Kidney (tissue), 22 donors: ENCODE results near the gene AP2B1. TPM values are rescaled to one million over a fixed set of nuclear protein-coding genes. Genes with fewer than 3 reads are reported as not detected.
A peak's percentile ranks its signal among the peaks of the same experiment; 100 is the strongest.

Experiments
- DNase-seq, 5 donors: peaks; one replicate each; pipeline ENCODE4 v3.0.0-alpha.2; 2013 to 2020
- FAIRE-seq: peaks from 2 replicates; lab custom pipeline; 2012; peaks lifted over from hg19 to GRCh38; lab: Jason Lieb, UNC
- H3K27ac ChIP-seq, 2 donors: one replicate each; pipeline ENCODE4 v1.7.0; 2013; ENCODE audit warnings: low read depth in 2 of 2, low read length in 2 of 2, inconsistent platforms in 1 of 2
- H3K27me3 ChIP-seq: one replicate; pipeline ENCODE4 v1.7.1; 2013; ENCODE audit warnings: low read length, inconsistent platforms; ENCODE audit not compliant: control insufficient read depth, insufficient read depth
- H3K36me3 ChIP-seq, 3 donors: one replicate each; pipeline versions ENCODE4 v1.7.0 to v1.7.1; 2013; ENCODE audit warnings: low read length in 3 of 3, control low read depth in 1 of 3, inconsistent platforms in 1 of 3; ENCODE audit not compliant: insufficient read depth in 3 of 3, control insufficient read depth in 2 of 3
- H3K4me1 ChIP-seq, 3 donors: one replicate each; pipeline versions ENCODE4 v1.7.0 to v1.7.1; 2013; ENCODE audit warnings: low read length in 3 of 3, inconsistent platforms in 1 of 3, low read depth in 1 of 3; ENCODE audit not compliant: control insufficient read depth in 2 of 3, insufficient read depth in 2 of 3
- H3K4me3 ChIP-seq, 3 donors: one replicate each; pipeline versions ENCODE4 v1.7.0 to v1.8.1; 2013; ENCODE audit warnings: low read length in 3 of 3, control low read depth in 1 of 3, inconsistent platforms in 1 of 3
- H3K9ac ChIP-seq, 3 donors: one replicate each; pipeline versions ENCODE4 v1.7.0 to v1.7.1; 2013; ENCODE audit warnings: low read length in 3 of 3, control low read depth in 1 of 3, inconsistent platforms in 1 of 3
- H3K9me3 ChIP-seq, 3 donors: one replicate each; pipeline versions ENCODE4 v1.7.0 to v1.7.1; 2013; ENCODE audit warnings: low read length in 3 of 3, control low read depth in 1 of 3, inconsistent platforms in 1 of 3; ENCODE audit not compliant: control insufficient read depth in 2 of 3, insufficient read depth in 1 of 3
- CTCF ChIP-seq: IDR thresholded peaks from 3 replicates; pipeline ENCODE4 v1.5.1; 2012; ENCODE audit warnings: mild to moderate bottlenecking, moderate library complexity, borderline replicate concordance; ENCODE audit not compliant: insufficient read depth; ENCODE audit errors: extremely low read depth
- intact Hi-C: fragments of 100-400 bp; cut with DNase I; formaldehyde crosslinking; loops from one replicate; pipeline ENCODE4 v1.11.1; 2022
- long read RNA-seq, 10 donors: library from polyadenylated mRNA in 1 of 10; unstranded in 1 of 10; transcript quantifications; one replicate each; pipeline ENCODE4 v2.0.0 and lab custom pipeline, GENCODE V29; 2021 to 2026
- polyA plus RNA-seq: library from polyadenylated mRNA; stranded (reverse); fragments of 350-450 nt; fragmentation: Illumina TruSeq; extraction: RNeasy Lipid Tissue Mini Kit (QIAGEN cat#74804); gene quantifications from one replicate; pipeline ENCODE4 v1.2.3, GENCODE V29; 2014; ENCODE audit warnings: low read depth, low replicate concordance; ENCODE audit not compliant: insufficient read depth
- total RNA-seq: library from RNA; stranded (reverse); fragmentation: NEBNext Ultra II Directional; extraction: Animal tissue kit (Norgen Biotek cat#: 25700); gene quantifications from one replicate; pipeline ENCODE4 v1.2.1, GENCODE V29; 2021
- donor health status: control.
- donor health status: control.
- donor health status: control.
- donor health status: control.
- donor health status: control.
- donor health status: DM: yes; HTN: yes; CAD: no.
- donor health status: Normal renal cell carcinoma (clear cell type).

AP2B1 gene
- total RNA-seq, result 242 TPM
- 74.0 TPM for polyA plus RNA-seq
- long read RNA-seq, donor 1, full-length matches to known transcripts, result 2 of 12 reads
- long read RNA-seq, donor 1, partial matches to known transcripts, result 10 of 12 reads
- long read RNA-seq, donor 1, other reads (novel, unspliced or antisense), result 0 of 12 reads
- long read RNA-seq, donor 2, full-length matches to known transcripts, result 2 of 8 reads
- long read RNA-seq, donor 2, partial matches to known transcripts, result 6 of 8 reads
- long read RNA-seq, donor 2, other reads (novel, unspliced or antisense), result 0 of 8 reads
- long read RNA-seq, donor 3, full-length matches to known transcripts, result 6 of 66 reads
- long read RNA-seq, donor 3, partial matches to known transcripts, result 60 of 66 reads
- long read RNA-seq, donor 3, other reads (novel, unspliced or antisense), result 0 of 66 reads
- long read RNA-seq, donor 4, partial matches to known transcripts, result 0 of 4 reads
- long read RNA-seq, donor 4, other reads (novel, unspliced or antisense), result 0 of 4 reads
- long read RNA-seq, donor 5, full-length matches to known transcripts, result 1 of 1 reads
- long read RNA-seq, donor 5, partial matches to known transcripts, result 0 of 1 reads
- long read RNA-seq, donor 5, other reads (novel, unspliced or antisense), result 0 of 1 reads
- long read RNA-seq, donor 6, full-length matches to known transcripts, result 2 of 2 reads
- long read RNA-seq, donor 6, partial matches to known transcripts, result 0 of 2 reads
- long read RNA-seq, donor 6, other reads (novel, unspliced or antisense), result 0 of 2 reads
- long read RNA-seq, donor 7, full-length matches to known transcripts, result 10 of 40 reads
- long read RNA-seq, donor 7, partial matches to known transcripts, result 18 of 40 reads
- long read RNA-seq, donor 7, other reads (novel, unspliced or antisense), result 12 of 40 reads
- long read RNA-seq, donor 8, full-length matches to known transcripts, result 6 of 6 reads
- long read RNA-seq, donor 8, partial matches to known transcripts, result 0 of 6 reads
- long read RNA-seq, donor 8, other reads (novel, unspliced or antisense), result 0 of 6 reads
- long read RNA-seq, donor 9, partial matches to known transcripts, result 18 of 18 reads
- long read RNA-seq, donor 9, other reads (novel, unspliced or antisense), result 0 of 18 reads
- long read RNA-seq, donor 10, full-length matches to known transcripts, result 5 of 46 reads
- long read RNA-seq, donor 10, partial matches to known transcripts, result 41 of 46 reads
- long read RNA-seq, donor 10, other reads (novel, unspliced or antisense), result 0 of 46 reads

GRCh38 chr17:35587074-35587961 is at the start of gene AP2B1:
Gene AP2B1 (plus strand): TSS chr17:35587322. CDS start chr17:35594031, 6,709 bp downstream.
- no peak for TF ChIP-seq CTCF
- no peaks in the 10 kb centered on the region for H3K9me3 ChIP-seq
- peak within 1 kb of the TSS; percentile 98 to 99 (median 98) for H3K4me3 ChIP-seq
- peak; percentile 97 to 98 (median 98) for DNase-seq
- no peaks in the 10 kb centered on the region for H3K36me3 ChIP-seq
- intact Hi-C loops, result no loop called here
- peaks cover 5 to 7% (median 7%) of the 10 kb centered on the region in 3 donors for H3K4me1 ChIP-seq
- H3K27me3 ChIP-seq, result no peaks in the 10 kb centered on the region
- H3K9ac ChIP-seq, result peak within 1 kb of the TSS; percentile 98 to 100 (median 98)
- FAIRE-seq, result peak; percentile 46
- peak within 1 kb of the TSS; percentile 88 to 93 for H3K27ac ChIP-seq

DNA sequence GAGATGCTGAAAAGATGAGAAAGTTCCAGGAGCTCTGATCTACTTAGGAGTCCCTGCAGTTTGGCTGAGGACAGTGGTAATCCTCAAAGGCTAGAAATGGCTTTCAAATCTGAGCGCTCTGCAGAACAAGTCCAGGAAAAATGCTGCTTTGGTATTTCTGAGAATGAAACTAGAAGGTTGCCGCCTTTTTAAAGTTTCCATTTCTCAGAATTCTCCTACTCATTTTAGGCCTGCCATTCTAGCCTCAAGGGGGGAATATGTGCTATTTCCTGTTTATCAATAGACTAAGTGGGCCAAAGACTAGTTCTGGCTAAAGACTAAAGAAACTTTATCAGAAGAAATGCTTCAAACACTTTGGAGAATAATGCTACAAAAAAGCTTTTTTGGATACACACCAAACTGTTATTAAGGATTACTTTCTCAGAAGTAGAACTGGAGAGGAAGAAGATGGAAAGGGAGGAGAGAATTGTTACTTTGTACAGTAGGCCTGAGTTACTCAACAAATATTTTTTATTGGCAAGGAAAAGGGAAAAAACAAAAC is 49.5 kb upstream of the AP2B1 start, which contains the start of gene SLFN12L:
Gene SLFN12L (minus strand): TSS at position 78 of the 541 bp plus-strand sequence. CDS start 15,314 bp downstream, outside the sequence.
- Histone ChIP-seq H3K4me1 (no peaks in the 10 kb centered on the region), H3K27ac (peak within 1 kb of the TSS in 1 of 2 donors; percentile 28), H3K36me3 (no peaks in the 10 kb centered on the region), H3K9ac (no peak within 1 kb of the TSS), H3K27me3 (no peaks in the 10 kb centered on the region), H3K9me3 (no peaks in the 10 kb centered on the region), H3K4me3 (no peak within 1 kb of the TSS)
- no peak for TF ChIP-seq CTCF
- DNase-seq (no peak), FAIRE-seq (no peak)
- intact Hi-C loops, result loop anchor here (5.0 kb wide), 1 partner anchor 225 kb away; no protein-coding TSS in a partner anchor
